T-helper 1 cell treated with Interleukin-12 subunit alpha and Interleukin-12 subunit beta and Interleukin-4 antibody, amounts not matched to agents 30 μg/mL and 1 μg/mL, for 36 hours (primary cell): Measurements from ENCODE around the gene RTF1.
"Not testable (repeated sequence)": the region's sequence is repeated elsewhere in the genome, so short reads cannot be mapped to it uniquely, and the experiment has no call there.

Source experiments
- H3K27ac Mint-ChIP-seq: one replicate; pipeline ENCODE4 v1.8.0; 2021; ENCODE audit warnings: mild to moderate bottlenecking, mixed read lengths
- H3K27me3 Mint-ChIP-seq: one replicate; pipeline ENCODE4 v1.8.0; 2021; ENCODE audit warnings: low read depth, mixed read lengths
- H3K36me3 Mint-ChIP-seq: one replicate; pipeline ENCODE4 v1.8.0; 2021; ENCODE audit warnings: low read depth, mixed read lengths
- H3K4me1 Mint-ChIP-seq: one replicate; pipeline ENCODE4 v1.8.0; 2021; ENCODE audit warnings: low read depth, mixed read lengths
- H3K4me3 Mint-ChIP-seq: one replicate; pipeline ENCODE4 v1.8.0; 2021; ENCODE audit warnings: mild to moderate bottlenecking, moderate library complexity, mixed read lengths
- H3K9me3 Mint-ChIP-seq: one replicate; pipeline ENCODE4 v1.8.0; 2021; ENCODE audit warnings: mixed read lengths

The RTF1 gene

GRCh38 chr15:41465822-41466421 lies 49.0 kb downstream of the RTF1 start:
- no peaks in the 10 kb centered on the region for H3K27me3 Mint-ChIP-seq
- peaks cover 9% of the 10 kb centered on the region for H3K4me1 Mint-ChIP-seq
- peaks cover 26% of the 10 kb centered on the region for H3K36me3 Mint-ChIP-seq
- no peak overlapping the region for H3K27ac Mint-ChIP-seq
- H3K4me3 Mint-ChIP-seq, result no peak overlapping the region
- no peaks in the 10 kb centered on the region for H3K9me3 Mint-ChIP-seq

GRCh38 chr15:41466711-41467110 lies 49.8 kb downstream of the RTF1 start:
- Mint-ChIP-seq H3K27me3 (no peaks in the 10 kb centered on the region), H3K4me3 (no peak overlapping the region), H3K9me3 (no peaks in the 10 kb centered on the region), H3K27ac (no peak overlapping the region), H3K4me1 (peaks cover 9% of the 10 kb centered on the region), H3K36me3 (peaks cover 31% of the 10 kb centered on the region)

GRCh38 chr15:41469644-41470043 lies 52.7 kb downstream of the RTF1 start:
- H3K36me3 Mint-ChIP-seq, result peaks cover 35% of the 10 kb centered on the region
- not testable (repeated sequence) for H3K9me3 Mint-ChIP-seq, H3K27me3 Mint-ChIP-seq, H3K4me3 Mint-ChIP-seq, H3K27ac Mint-ChIP-seq, H3K4me1 Mint-ChIP-seq

GRCh38 chr15:41473418-41473817 lies 56.5 kb downstream of the RTF1 start:
- Mint-ChIP-seq H3K9me3 (no peaks in the 10 kb centered on the region), H3K27me3 (no peaks in the 10 kb centered on the region), H3K4me1 (peaks cover 8% of the 10 kb centered on the region), H3K27ac (no peak overlapping the region), H3K4me3 (no peak overlapping the region), H3K36me3 (peaks cover 48% of the 10 kb centered on the region)

GRCh38 chr15:41474436-41474835 lies 57.5 kb downstream of the RTF1 start:
- peaks cover 58% of the 10 kb centered on the region for H3K36me3 Mint-ChIP-seq
- H3K9me3 Mint-ChIP-seq, result no peaks in the 10 kb centered on the region
- no peak overlapping the region for H3K4me3 Mint-ChIP-seq
- no peak overlapping the region for H3K27ac Mint-ChIP-seq
- H3K27me3 Mint-ChIP-seq, result no peaks in the 10 kb centered on the region
- H3K4me1 Mint-ChIP-seq, result peaks cover 13% of the 10 kb centered on the region

- no peaks in the 10 kb centered on the region for H3K9me3 Mint-ChIP-seq
- H3K4me3 Mint-ChIP-seq, result no peak overlapping the region
- peaks cover 57% of the 10 kb centered on the region for H3K36me3 Mint-ChIP-seq
- no peak overlapping the region for H3K27ac Mint-ChIP-seq
- H3K4me1 Mint-ChIP-seq, result peaks cover 13% of the 10 kb centered on the region
- no peaks in the 10 kb centered on the region for H3K27me3 Mint-ChIP-seq
Measured at GRCh38 chr15:41474941-41475340, 58.0 kb downstream of the RTF1 start.

- Mint-ChIP-seq H3K27ac (no peak overlapping the region), H3K36me3 (peaks cover 62% of the 10 kb centered on the region), H3K4me3 (no peak overlapping the region), H3K9me3 (no peaks in the 10 kb centered on the region), H3K4me1 (peaks cover 15% of the 10 kb centered on the region), H3K27me3 (no peaks in the 10 kb centered on the region)
Measured at GRCh38 chr15:41476416-41477048, 59.6 kb downstream of the RTF1 start.

GRCh38 chr15:41480396-41481140 lies 63.7 kb downstream of the RTF1 start:
- no peaks in the 10 kb centered on the region for H3K9me3 Mint-ChIP-seq
- no peaks in the 10 kb centered on the region for H3K27me3 Mint-ChIP-seq
- H3K4me1 Mint-ChIP-seq, result peaks cover 26% of the 10 kb centered on the region
- H3K27ac Mint-ChIP-seq, result no peak overlapping the region
- H3K36me3 Mint-ChIP-seq, result peaks cover 61% of the 10 kb centered on the region
- H3K4me3 Mint-ChIP-seq, result no peak overlapping the region

GRCh38 chr15:41482110-41482877 lies 65.4 kb downstream of the RTF1 start:
- no peak overlapping the region for H3K4me3 Mint-ChIP-seq
- peaks cover 53% of the 10 kb centered on the region for H3K36me3 Mint-ChIP-seq
- no peak overlapping the region for H3K27ac Mint-ChIP-seq
- H3K27me3 Mint-ChIP-seq, result no peaks in the 10 kb centered on the region
- no peaks in the 10 kb centered on the region for H3K9me3 Mint-ChIP-seq
- H3K4me1 Mint-ChIP-seq, result peaks cover 26% of the 10 kb centered on the region

- peaks cover 31% of the 10 kb centered on the region for H3K4me1 Mint-ChIP-seq
- H3K27ac Mint-ChIP-seq, result peak overlapping the region; percentile 2
- H3K4me3 Mint-ChIP-seq, result peak overlapping the region; percentile 22
- H3K9me3 Mint-ChIP-seq, result no peaks in the 10 kb centered on the region
- H3K27me3 Mint-ChIP-seq, result peaks cover 4% of the 10 kb centered on the region
- peaks cover 51% of the 10 kb centered on the region for H3K36me3 Mint-ChIP-seq
Measured at GRCh38 chr15:41483115-41483514, 66.2 kb downstream of the RTF1 start.

GRCh38 chr15:41483519-41483918 lies 66.6 kb downstream of the RTF1 start:
- Mint-ChIP-seq H3K27ac (peak overlapping the region; percentile 2), H3K27me3 (peaks cover 4% of the 10 kb centered on the region), H3K4me1 (peaks cover 32% of the 10 kb centered on the region), H3K4me3 (peak overlapping the region; percentile 22), H3K9me3 (no peaks in the 10 kb centered on the region), H3K36me3 (peaks cover 48% of the 10 kb centered on the region)

GRCh38 chr15:41484937-41485625 lies 68.2 kb downstream of the RTF1 start:
- Mint-ChIP-seq H3K9me3 (no peaks in the 10 kb centered on the region), H3K27ac (no peak overlapping the region), H3K4me1 (peaks cover 31% of the 10 kb centered on the region), H3K36me3 (peaks cover 34% of the 10 kb centered on the region), H3K4me3 (no peak overlapping the region), H3K27me3 (peaks cover 4% of the 10 kb centered on the region)

- Mint-ChIP-seq H3K4me3 (no peak overlapping the region), H3K36me3 (peaks cover 22% of the 10 kb centered on the region)
Measured at GRCh38 chr15:41486286-41486685, 69.4 kb downstream of the RTF1 start.

GRCh38 chr15:41487381-41487780 lies 70.5 kb downstream of the RTF1 start:
- peaks cover 13% of the 10 kb centered on the region for H3K36me3 Mint-ChIP-seq
- H3K27ac Mint-ChIP-seq, result peak overlapping the region; percentile 74
- H3K27me3 Mint-ChIP-seq, result peaks cover 4% of the 10 kb centered on the region
- H3K9me3 Mint-ChIP-seq, result no peaks in the 10 kb centered on the region
- peaks cover 46% of the 10 kb centered on the region for H3K4me1 Mint-ChIP-seq
- H3K4me3 Mint-ChIP-seq, result no peak overlapping the region

More at GRCh38 chr15:41486286-41486685, 69.4 kb downstream of the RTF1 start:
- Mint-ChIP-seq H3K4me1 (peaks cover 39% of the 10 kb centered on the region), H3K9me3 (no peaks in the 10 kb centered on the region), H3K27ac (no peak overlapping the region), H3K27me3 (peaks cover 4% of the 10 kb centered on the region)
